ENCODE measurements around the gene TRPT1.
A peak's percentile ranks its signal among the peaks of the same experiment; 100 is the strongest.
"Not testable (repeated sequence)": the region's sequence is repeated elsewhere in the genome, so short reads cannot be mapped to it uniquely, and the experiment has no call there.

Gene TRPT1

GRCh38 chr11:64258356-64258755 is 32.4 kb upstream of the TRPT1 start:
- no peak for DNase-seq

- DNase-seq, result no peak
These were observed 30.3 kb upstream of the TRPT1 start for GRCh38 chr11:64256300-64256699.

- DNase-seq, result no peak
These were observed 29.4 kb upstream of the TRPT1 start for GRCh38 chr11:64255135-64256128.

- no peak for DNase-seq
These were observed 28.3 kb upstream of the TRPT1 start for GRCh38 chr11:64254326-64254725.

- no peak for DNase-seq
These were observed 27.5 kb upstream of the TRPT1 start for GRCh38 chr11:64253481-64253880.

- no peak for DNase-seq
These were observed 27.1 kb upstream of the TRPT1 start for GRCh38 chr11:64253043-64253442.

- no peak for DNase-seq
These were observed 26.3 kb upstream of the TRPT1 start for GRCh38 chr11:64252003-64252872.

- DNase-seq, result no peak
These were observed 25.7 kb upstream of the TRPT1 start for GRCh38 chr11:64251753-64252002.

GRCh38 chr11:64251016-64251752 is 25.2 kb upstream of the TRPT1 start, which contains the start of gene PLCB3:
Gene PLCB3 (plus strand): TSS chr11:64251530. CDS start chr11:64251650, 120 bp downstream.
- DNase-seq, result peak; percentile 64

GRCh38 chr11:64250415-64251015 is 24.5 kb upstream of the TRPT1 start:
- no peak for DNase-seq

GRCh38 chr11:64249563-64250414 is 23.8 kb upstream of the TRPT1 start:
- DNase-seq, result no peak

GRCh38 chr11:64249038-64249437 is 23.1 kb upstream of the TRPT1 start:
- no peak for DNase-seq

- no peak for DNase-seq
These were observed 22.6 kb upstream of the TRPT1 start for GRCh38 chr11:64248578-64248977.

- DNase-seq, result no peak
These were observed 21.9 kb upstream of the TRPT1 start for GRCh38 chr11:64247729-64248531.

GRCh38 chr11:64246871-64247728 is 21.1 kb upstream of the TRPT1 start, which contains the start of gene PPP1R14B:
Gene PPP1R14B (minus strand): TSS chr11:64246943. CDS start chr11:64246673, 270 bp downstream.
- peak; percentile 87 for DNase-seq

GRCh38 chr11:64246621-64246870 is 20.6 kb upstream of the TRPT1 start:
- not testable (repeated sequence) for DNase-seq

- peak; percentile 86 for DNase-seq
These were observed 20.0 kb upstream of the TRPT1 start for GRCh38 chr11:64245797-64246620.

GRCh38 chr11:64245401-64245796 is 19.4 kb upstream of the TRPT1 start:
- DNase-seq, result no peak

GRCh38 chr11:64244966-64245365 is 19.0 kb upstream of the TRPT1 start:
- no peak for DNase-seq
